Measurements from ENCODE around the gene BICRA.

The BICRA gene

GRCh38 chr19:47601180-47601904 is 7.6 kb upstream of the BICRA start:
- DNase-seq = no peak

- DNase-seq = no peak
These were observed 5.0 kb upstream of the BICRA start for GRCh38 chr19:47603706-47604565.

- no peak for DNase-seq
These were observed 1.3 kb upstream of the BICRA start for GRCh38 chr19:47607564-47608073.

- peak; percentile 95 for DNase-seq
These were observed 638 bp upstream of the BICRA start for GRCh38 chr19:47608074-47608918.

- DNase-seq = peak; percentile 37
These were observed 1.3 kb downstream of the BICRA start for GRCh38 chr19:47609906-47610894.

- no peak for DNase-seq
These were observed 2.0 kb downstream of the BICRA start for GRCh38 chr19:47610902-47611301.

- no peak for DNase-seq
These were observed 4.5 kb downstream of the BICRA start for GRCh38 chr19:47613165-47614020.

- DNase-seq = no peak
These were observed 5.0 kb downstream of the BICRA start for GRCh38 chr19:47614021-47614295.

GRCh38 chr19:47614559-47614958 is 5.6 kb downstream of the BICRA start:
- DNase-seq = no peak

- DNase-seq = no peak
These were observed 6.3 kb downstream of the BICRA start for GRCh38 chr19:47615230-47615629.

- DNase-seq = no peak
These were observed 6.8 kb downstream of the BICRA start for GRCh38 chr19:47615714-47616113.

GRCh38 chr19:47618771-47619170 is 9.8 kb downstream of the BICRA start:
- no peak for DNase-seq

GRCh38 chr19:47619763-47620162 is 10.8 kb downstream of the BICRA start:
- DNase-seq = no peak

GRCh38 chr19:47623151-47623920 is 14.4 kb downstream of the BICRA start:
- DNase-seq = no peak

GRCh38 chr19:47623921-47624391 is 15.0 kb downstream of the BICRA start:
- DNase-seq = no peak

GRCh38 chr19:47625650-47626049 is 16.7 kb downstream of the BICRA start:
- no peak for DNase-seq

GRCh38 chr19:47626238-47626637 is 17.3 kb downstream of the BICRA start:
- no peak for DNase-seq

GRCh38 chr19:47628078-47628771 is 19.3 kb downstream of the BICRA start:
- no peak for DNase-seq

- no peak for DNase-seq
These were observed 21.7 kb downstream of the BICRA start for GRCh38 chr19:47630594-47630993.

Measured in CD4-positive, alpha-beta T cell treated with Interferon gamma for 1 hour (primary cell).